SK-N-SH (cell line): ENCODE measurements around the gene KIF16B.

Experiments
- CTCF ChIP-seq: fragments of 200-600 bp; sonication (generic); IDR thresholded peaks from 2 replicates; pipeline ENCODE4 v1.6.1; 2017; ENCODE audit warnings: antibody characterized with exemption, mild to moderate bottlenecking, moderate library complexity
- EZH2phosphoT487 ChIP-seq: fragments of 200-600 bp; sonication (generic); IDR thresholded peaks from 2 replicates; pipeline ENCODE4 v1.6.1; 2017; ENCODE audit warnings: low read depth, mixed run types, mild to moderate bottlenecking, antibody characterized with exemption, moderate library complexity, borderline replicate concordance
- FOXM1 ChIP-seq: IDR thresholded peaks from 2 replicates; pipeline ENCODE4 v1.4.0; 2012; ENCODE audit warnings: low read depth, mild to moderate bottlenecking
- NFIC ChIP-seq: IDR thresholded peaks from 2 replicates; pipeline ENCODE4 v1.4.0; 2012; ENCODE audit warnings: borderline replicate concordance
- RCOR1 ChIP-seq: fragments of 150-350 bp; IDR thresholded peaks from 2 replicates; pipeline ENCODE4 v1.6.1; 2017; ENCODE audit warnings: antibody characterized with exemption, low read length
- REST ChIP-seq: IDR thresholded peaks from 2 replicates; pipeline ENCODE4 v1.6.1; 2012; ENCODE audit warnings: mild to moderate bottlenecking, low read depth, low read length, moderate library complexity
- SIN3A ChIP-seq: IDR thresholded peaks from 2 replicates; pipeline ENCODE4 v1.6.1; 2012; ENCODE audit warnings: low read depth, mild to moderate bottlenecking, low read length, moderate library complexity, borderline replicate concordance
- TAF1 ChIP-seq: IDR thresholded peaks from 2 replicates; pipeline ENCODE4 v1.6.1; 2012; ENCODE audit warnings: low read depth, mild to moderate bottlenecking, low read length, moderate library complexity, borderline replicate concordance

GRCh38 chr20:16314748-16315159 is 258.5 kb downstream of the KIF16B start:
- TF ChIP-seq CTCF: no peak
- TF ChIP-seq TAF1: no peak
- TF ChIP-seq RCOR1: no peak
- TF ChIP-seq SIN3A: no peak
- no peak for TF ChIP-seq NFIC
- no peak for TF ChIP-seq REST
- TF ChIP-seq FOXM1: no peak
- TF ChIP-seq EZH2phosphoT487: no peak
